ENCODE measurements around the gene FOXP1.

GRCh38 chr3:71162221-71162620 is 421.3 kb downstream of the FOXP1 start:
- no peak for TF ChIP-seq POLR2A (IDR thresholded peaks at IDR 0.05)
- TF ChIP-seq, protein P1, sequence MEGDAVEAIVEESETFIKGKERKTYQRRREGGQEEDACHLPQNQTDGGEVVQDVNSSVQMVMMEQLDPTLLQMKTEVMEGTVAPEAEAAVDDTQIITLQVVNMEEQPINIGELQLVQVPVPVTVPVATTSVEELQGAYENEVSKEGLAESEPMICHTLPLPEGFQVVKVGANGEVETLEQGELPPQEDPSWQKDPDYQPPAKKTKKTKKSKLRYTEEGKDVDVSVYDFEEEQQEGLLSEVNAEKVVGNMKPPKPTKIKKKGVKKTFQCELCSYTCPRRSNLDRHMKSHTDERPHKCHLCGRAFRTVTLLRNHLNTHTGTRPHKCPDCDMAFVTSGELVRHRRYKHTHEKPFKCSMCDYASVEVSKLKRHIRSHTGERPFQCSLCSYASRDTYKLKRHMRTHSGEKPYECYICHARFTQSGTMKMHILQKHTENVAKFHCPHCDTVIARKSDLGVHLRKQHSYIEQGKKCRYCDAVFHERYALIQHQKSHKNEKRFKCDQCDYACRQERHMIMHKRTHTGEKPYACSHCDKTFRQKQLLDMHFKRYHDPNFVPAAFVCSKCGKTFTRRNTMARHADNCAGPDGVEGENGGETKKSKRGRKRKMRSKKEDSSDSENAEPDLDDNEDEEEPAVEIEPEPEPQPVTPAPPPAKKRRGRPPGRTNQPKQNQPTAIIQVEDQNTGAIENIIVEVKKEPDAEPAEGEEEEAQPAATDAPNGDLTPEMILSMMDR (IDR thresholded peaks at IDR 0.05), result no peak
